ENCODE results near the gene COBL.

COBL gene

DNA sequence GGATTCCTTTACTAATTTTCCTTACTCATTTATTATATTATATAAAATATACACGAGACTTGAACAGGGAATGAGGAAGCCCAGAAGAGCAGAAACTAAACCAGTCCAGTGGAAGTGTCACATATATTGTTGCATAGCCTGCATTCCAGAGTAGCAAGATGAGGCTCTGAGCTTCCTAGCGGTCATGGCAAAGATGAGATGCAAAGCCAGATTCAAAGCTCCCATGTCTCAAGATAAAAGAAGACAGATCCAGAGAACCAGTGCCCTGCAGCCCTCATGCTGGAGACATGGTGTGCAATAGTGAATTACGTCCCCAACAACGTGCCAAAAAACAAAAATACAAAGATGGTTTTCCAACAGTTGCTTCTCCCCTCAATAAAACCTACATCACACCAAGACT is 59.7 kb downstream of the COBL start:
- H3K4me3 ChIP-seq (ENCODE audit: low read depth, low read length), result no peak overlapping the region
- TF ChIP-seq CTCF (IDR thresholded peaks at IDR 0.05; ENCODE audit: borderline replicate concordance, insufficient read depth, low read depth, low read length), result no peak

- no peak for TF ChIP-seq CTCF (IDR thresholded peaks at IDR 0.05; ENCODE audit: borderline replicate concordance, insufficient read depth, low read depth, low read length)
These were observed 60.3 kb downstream of the COBL start for GRCh38 chr7:51256209-51256781.

DNA sequence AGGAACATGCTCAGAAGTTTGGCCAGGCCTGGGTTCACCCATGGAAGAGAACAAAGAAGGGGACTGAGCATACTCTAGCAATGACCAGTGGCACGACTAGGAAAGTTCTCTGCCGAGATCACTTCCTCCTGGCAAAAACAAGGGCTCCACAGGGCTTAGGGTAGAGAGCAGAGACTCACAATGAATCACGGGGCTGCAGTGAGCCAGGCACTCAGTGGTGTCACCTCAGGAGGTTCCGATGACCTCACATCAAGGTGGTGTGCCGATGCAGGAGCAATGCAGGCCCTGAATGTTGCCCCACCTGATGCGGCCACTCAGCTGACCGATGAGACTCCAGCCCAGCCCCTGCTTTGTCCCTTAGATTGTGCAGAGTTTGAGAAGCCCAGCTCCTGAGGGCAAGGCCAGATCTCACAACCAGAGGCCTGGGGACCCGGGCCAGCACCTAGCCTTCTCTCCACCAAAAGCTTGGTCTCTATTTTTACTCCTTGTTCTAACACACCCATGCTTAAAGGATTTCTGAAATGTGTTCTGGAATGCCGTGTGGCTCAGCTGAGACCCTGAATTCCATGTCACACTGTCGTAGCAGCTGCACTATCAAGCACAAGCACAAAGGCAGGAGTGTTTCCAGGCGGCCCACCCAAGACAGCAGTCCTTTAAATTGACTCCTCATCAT is 60.9 kb downstream of the COBL start:
- no peak overlapping the region for H3K4me3 ChIP-seq (ENCODE audit: low read depth, low read length)
- no peak for TF ChIP-seq CTCF (IDR thresholded peaks at IDR 0.05; ENCODE audit: borderline replicate concordance, insufficient read depth, low read depth, low read length)

More at GRCh38 chr7:51256209-51256781, 60.3 kb downstream of the COBL start:
- H3K4me3 ChIP-seq (ENCODE audit: low read depth, low read length), result no peak overlapping the region

DNA sequence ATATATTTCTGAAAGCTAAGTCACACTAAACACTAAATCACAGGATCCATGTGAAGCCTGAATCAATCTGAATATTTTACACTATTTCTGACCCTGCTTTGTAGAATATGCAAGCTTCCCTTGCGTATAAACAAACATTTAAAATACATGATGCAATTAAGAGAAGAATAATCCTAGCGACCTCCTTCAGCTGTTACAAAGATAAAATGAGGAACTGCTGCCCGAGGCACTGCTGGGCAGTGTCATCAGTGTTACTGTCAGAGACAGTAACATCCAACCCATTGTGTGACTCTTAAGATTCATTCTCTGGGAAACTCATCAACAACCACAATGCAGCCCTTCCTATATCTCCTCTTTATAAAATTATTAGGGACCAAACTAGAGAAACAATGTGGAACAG is 61.6 kb downstream of the COBL start:
- no peak for TF ChIP-seq CTCF (IDR thresholded peaks at IDR 0.05; ENCODE audit: borderline replicate concordance, insufficient read depth, low read depth, low read length)
- no peak overlapping the region for H3K4me3 ChIP-seq (ENCODE audit: low read depth, low read length)

DNA sequence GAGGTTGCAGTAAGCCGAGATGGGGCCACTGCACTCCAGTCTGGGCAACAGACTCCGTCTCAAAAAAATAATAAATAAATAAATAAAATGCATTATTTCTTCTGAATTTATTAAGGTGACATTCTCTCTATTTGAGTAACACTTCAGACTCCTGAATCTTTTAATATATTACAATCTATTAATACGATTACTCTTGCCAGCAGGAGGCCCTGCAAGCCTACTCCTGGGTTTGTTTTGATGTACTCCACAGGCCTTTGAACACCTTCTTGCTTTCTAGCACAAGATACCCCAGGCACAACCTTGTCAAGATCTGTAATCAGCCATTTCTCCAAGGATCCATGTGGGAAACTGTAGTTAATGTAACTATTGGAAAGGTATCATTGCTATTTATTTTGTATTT is 63.5 kb downstream of the COBL start:
- TF ChIP-seq CTCF (IDR thresholded peaks at IDR 0.05; ENCODE audit: borderline replicate concordance, insufficient read depth, low read depth, low read length), result no peak
- no peak overlapping the region for H3K4me3 ChIP-seq (ENCODE audit: low read depth, low read length)

- TF ChIP-seq CTCF (IDR thresholded peaks at IDR 0.05; ENCODE audit: borderline replicate concordance, insufficient read depth, low read depth, low read length), result no peak
These were observed 65.3 kb downstream of the COBL start for GRCh38 chr7:51251290-51251689.

GRCh38 chr7:51250512-51250911 is 66.1 kb downstream of the COBL start:
- no peak overlapping the region for H3K4me3 ChIP-seq (ENCODE audit: low read depth, low read length)
- TF ChIP-seq CTCF (IDR thresholded peaks at IDR 0.05; ENCODE audit: borderline replicate concordance, insufficient read depth, low read depth, low read length), result no peak

More at GRCh38 chr7:51251290-51251689, 65.3 kb downstream of the COBL start:
- no peak overlapping the region for H3K4me3 ChIP-seq (ENCODE audit: low read depth, low read length)
